ENCODE data around the gene RBBP4. TPM values are rescaled to one million over a fixed set of nuclear protein-coding genes. Genes with fewer than 3 reads are reported as not detected.
A peak's percentile ranks its signal among the peaks of the same experiment; 100 is the strongest.

Gene RBBP4
- total RNA-seq, 1 experiment from 2014 or later, result 165 TPM

GRCh38 chr1:32613472-32613871 lies 37.5 kb upstream of the RBBP4 start:
- intact Hi-C loops (cut with micrococcal nuclease), result no loop called here
- POLR2A ChIA-PET, result interaction anchor here (0.6 to 1.4 kb wide), 3 partner anchors 17 to 74 kb away, joined by 3 to 6 read pairs (median 5); partner anchors contain the start of genes RBBP4 and ZBTB8A
- TF ChIP-seq CTCF (IDR thresholded peaks at IDR 0.05; ENCODE audit: unreplicated experiment), result no peak

GRCh38 chr1:32618673-32619221 lies 32.3 kb upstream of the RBBP4 start:
- Mint-ChIP-seq H3K27me3 (ENCODE audit: insufficient read depth, unreplicated experiment) (no peaks in the 10 kb centered on the region), H3K27ac (ENCODE audit: low read depth, unreplicated experiment) (no peak overlapping the region), H3K4me1 (ENCODE audit: insufficient read depth, unreplicated experiment) (no peaks in the 10 kb centered on the region), H3K36me3 (ENCODE audit: insufficient read depth, unreplicated experiment) (peaks cover 40% of the 10 kb centered on the region), H3K4me3 (ENCODE audit: unreplicated experiment) (no peak overlapping the region), H3K9me3 (ENCODE audit: unreplicated experiment) (no peaks in the 10 kb centered on the region)
- no peak for TF ChIP-seq CTCF (IDR thresholded peaks at IDR 0.05; ENCODE audit: unreplicated experiment)
- no TSS peak for BruUV-seq (replicated peaks)
- ChIA-PET POLR2A (no interaction called here), CTCF (interaction anchor here (1.1 to 1.2 kb wide), 2 partner anchors 7 to 92 kb away, joined by 4 to 5 read pairs; no protein-coding TSS in a partner anchor)
- DNase-seq (ENCODE audit: unreplicated experiment), result peak; percentile 15
- intact Hi-C loops (cut with micrococcal nuclease), result no loop called here

More at GRCh38 chr1:32613472-32613871, 37.5 kb upstream of the RBBP4 start:
- BruUV-seq (replicated peaks), result no TSS peak
- no peaks in the 10 kb centered on the region for H3K36me3 Mint-ChIP-seq (ENCODE audit: insufficient read depth, unreplicated experiment)
- peaks cover 8% of the 10 kb centered on the region for H3K4me1 Mint-ChIP-seq (ENCODE audit: insufficient read depth, unreplicated experiment)
- no peaks in the 10 kb centered on the region for H3K9me3 Mint-ChIP-seq (ENCODE audit: unreplicated experiment)
- CTCF ChIA-PET, result interaction anchor here (0.7 to 1.5 kb wide), 2 partner anchors 92 to 165 kb away, joined by 3 read pairs; no protein-coding TSS in a partner anchor
- peak overlapping the region; percentile 13 for H3K4me3 Mint-ChIP-seq (ENCODE audit: unreplicated experiment)
- no peak overlapping the region for H3K27ac Mint-ChIP-seq (ENCODE audit: low read depth, unreplicated experiment)
- DNase-seq (ENCODE audit: unreplicated experiment), result no peak
- H3K27me3 Mint-ChIP-seq (ENCODE audit: insufficient read depth, unreplicated experiment), result no peaks in the 10 kb centered on the region

- H3K9me3 Mint-ChIP-seq (ENCODE audit: unreplicated experiment), result no peaks in the 10 kb centered on the region
- POLR2A ChIA-PET, result interaction anchor here (0.6 to 1.1 kb wide), 3 partner anchors 9 to 225 kb away, joined by 3 read pairs; no protein-coding TSS in a partner anchor
- H3K4me3 Mint-ChIP-seq (ENCODE audit: unreplicated experiment), result no peak overlapping the region
- no TSS peak for BruUV-seq (replicated peaks)
- no peak for TF ChIP-seq CTCF (IDR thresholded peaks at IDR 0.05; ENCODE audit: unreplicated experiment)
- no peaks in the 10 kb centered on the region for H3K4me1 Mint-ChIP-seq (ENCODE audit: insufficient read depth, unreplicated experiment)
- no peaks in the 10 kb centered on the region for H3K27me3 Mint-ChIP-seq (ENCODE audit: insufficient read depth, unreplicated experiment)
- CTCF ChIA-PET, result interaction anchor here (1.0 to 1.7 kb wide), 7 partner anchors 8 to 218 kb away, joined by 3 to 7 read pairs (median 5); no protein-coding TSS in a partner anchor
- DNase-seq (ENCODE audit: unreplicated experiment), result peak; percentile 20
- intact Hi-C loops (cut with micrococcal nuclease), result no loop called here
- no peak overlapping the region for H3K27ac Mint-ChIP-seq (ENCODE audit: low read depth, unreplicated experiment)
- H3K36me3 Mint-ChIP-seq (ENCODE audit: insufficient read depth, unreplicated experiment), result peaks cover 52% of the 10 kb centered on the region
Measured at GRCh38 chr1:32619701-32620485, 31.1 kb upstream of the RBBP4 start.

- H3K9me3 Mint-ChIP-seq (ENCODE audit: unreplicated experiment), result no peaks in the 10 kb centered on the region
- TF ChIP-seq CTCF (IDR thresholded peaks at IDR 0.05; ENCODE audit: unreplicated experiment), result no peak
- no peaks in the 10 kb centered on the region for H3K27me3 Mint-ChIP-seq (ENCODE audit: insufficient read depth, unreplicated experiment)
- peaks cover 64% of the 10 kb centered on the region for H3K36me3 Mint-ChIP-seq (ENCODE audit: insufficient read depth, unreplicated experiment)
- intact Hi-C loops (cut with micrococcal nuclease), result no loop called here
- POLR2A ChIA-PET, result interaction anchor here (0.6 to 1.1 kb wide), 3 partner anchors 10 to 206 kb away, joined by 3 read pairs; partner anchors contain the start of gene RBBP4
- no peak overlapping the region for H3K4me3 Mint-ChIP-seq (ENCODE audit: unreplicated experiment)
- no peaks in the 10 kb centered on the region for H3K4me1 Mint-ChIP-seq (ENCODE audit: insufficient read depth, unreplicated experiment)
- CTCF ChIA-PET, result interaction anchor here (0.6 kb wide), 1 partner anchor 1494 kb away, joined by 5 read pairs; no protein-coding TSS in a partner anchor
- H3K27ac Mint-ChIP-seq (ENCODE audit: low read depth, unreplicated experiment), result no peak overlapping the region
- BruUV-seq (replicated peaks), result no TSS peak
- DNase-seq (ENCODE audit: unreplicated experiment), result no peak
Measured at GRCh38 chr1:32622205-32622604, 28.8 kb upstream of the RBBP4 start.

All from MCF 10A (cell line).